GM10266 (cell line): ENCODE measurements around the gene TUBB3.

Experiments used
- DNase-seq: peaks from one replicate; pipeline ENCODE4 v3.0.0; 2012; ENCODE audit errors: extremely low spot score
- TF ChIP-seq, protein P1 (sequence below): IDR thresholded peaks from 2 replicates; pipeline ENCODE4 v1.5.1; 2012; ENCODE audit warnings: mild to moderate bottlenecking, low read depth; ENCODE audit not compliant: control insufficient read depth, insufficient read depth; ENCODE audit errors: missing control alignments

Gene TUBB3

DNA sequence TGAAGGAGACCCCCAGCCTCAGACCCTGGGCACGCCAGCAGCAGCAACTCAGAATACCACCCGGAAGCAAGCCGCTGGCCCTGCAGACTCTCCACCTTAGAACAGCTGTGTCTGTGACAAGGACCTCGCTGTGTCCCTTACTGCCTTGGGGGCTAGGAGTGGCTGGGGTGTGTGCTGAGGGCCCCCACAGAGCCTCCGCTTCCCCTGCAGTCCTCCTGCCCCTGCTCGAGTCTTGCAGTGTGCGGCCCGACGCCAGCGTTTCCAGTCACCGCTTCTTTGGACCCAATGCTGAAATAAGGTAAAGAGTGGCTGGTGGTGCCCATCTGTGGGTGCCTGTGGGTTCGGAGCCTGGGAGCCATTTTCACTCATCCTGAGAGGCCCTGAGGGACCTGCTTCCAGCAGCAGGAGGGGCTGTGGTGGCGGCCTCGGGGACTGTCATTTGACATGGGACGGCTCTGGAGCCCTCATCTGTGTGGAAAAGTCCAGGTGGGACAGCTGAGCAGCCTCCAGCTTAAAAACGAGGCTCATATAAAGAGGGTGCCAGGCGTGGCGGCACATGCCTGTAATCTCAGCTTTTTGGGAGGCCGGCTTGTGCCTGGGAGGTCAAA, 19.1 kb upstream of the TUBB3 start:
- DNase-seq = no peak
- TF ChIP-seq, protein P1, sequence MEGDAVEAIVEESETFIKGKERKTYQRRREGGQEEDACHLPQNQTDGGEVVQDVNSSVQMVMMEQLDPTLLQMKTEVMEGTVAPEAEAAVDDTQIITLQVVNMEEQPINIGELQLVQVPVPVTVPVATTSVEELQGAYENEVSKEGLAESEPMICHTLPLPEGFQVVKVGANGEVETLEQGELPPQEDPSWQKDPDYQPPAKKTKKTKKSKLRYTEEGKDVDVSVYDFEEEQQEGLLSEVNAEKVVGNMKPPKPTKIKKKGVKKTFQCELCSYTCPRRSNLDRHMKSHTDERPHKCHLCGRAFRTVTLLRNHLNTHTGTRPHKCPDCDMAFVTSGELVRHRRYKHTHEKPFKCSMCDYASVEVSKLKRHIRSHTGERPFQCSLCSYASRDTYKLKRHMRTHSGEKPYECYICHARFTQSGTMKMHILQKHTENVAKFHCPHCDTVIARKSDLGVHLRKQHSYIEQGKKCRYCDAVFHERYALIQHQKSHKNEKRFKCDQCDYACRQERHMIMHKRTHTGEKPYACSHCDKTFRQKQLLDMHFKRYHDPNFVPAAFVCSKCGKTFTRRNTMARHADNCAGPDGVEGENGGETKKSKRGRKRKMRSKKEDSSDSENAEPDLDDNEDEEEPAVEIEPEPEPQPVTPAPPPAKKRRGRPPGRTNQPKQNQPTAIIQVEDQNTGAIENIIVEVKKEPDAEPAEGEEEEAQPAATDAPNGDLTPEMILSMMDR = no peak

DNA sequence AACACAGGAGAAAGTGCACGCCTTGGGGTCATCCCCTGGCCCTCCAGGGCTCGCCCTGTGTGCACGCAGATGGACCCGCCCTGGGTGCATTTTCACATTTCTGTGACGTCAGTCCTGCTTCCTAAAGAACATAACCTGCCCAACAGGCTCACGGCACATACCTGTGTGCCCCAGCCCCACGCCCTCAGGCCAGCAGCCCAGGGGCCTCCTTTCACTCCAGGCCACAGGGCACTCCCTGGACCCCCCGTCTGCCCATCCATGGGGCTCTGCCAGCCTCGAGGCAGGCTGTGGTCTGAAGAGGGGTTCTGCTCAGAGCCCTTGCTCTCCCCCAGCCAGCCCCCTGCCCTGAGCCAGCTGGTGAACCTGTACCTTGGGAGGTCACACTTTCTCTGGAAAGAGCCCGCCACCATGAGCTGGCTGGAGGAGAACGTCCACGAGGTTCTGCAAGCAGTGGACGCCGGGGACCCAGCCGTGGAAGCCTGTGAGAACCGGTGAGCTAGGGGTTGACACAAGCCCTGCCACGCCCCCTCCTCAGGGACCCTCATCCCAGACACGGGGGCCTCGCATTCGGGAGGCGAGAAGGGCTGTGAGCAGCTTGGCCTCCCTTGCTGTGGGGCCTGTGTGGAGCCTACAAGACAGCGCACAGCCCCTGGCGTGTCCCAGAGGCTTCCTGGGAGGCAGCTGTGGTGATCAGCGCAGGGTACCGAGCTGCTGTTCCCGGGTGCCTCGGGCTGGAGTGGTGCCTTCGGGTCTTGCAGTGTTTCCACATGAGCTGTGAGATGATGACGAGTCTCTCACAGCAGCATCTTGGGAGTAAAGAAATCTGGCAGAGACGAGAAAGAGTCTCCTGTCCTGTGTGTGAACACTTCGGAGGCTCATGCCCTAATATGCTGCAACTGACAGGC, 18.3 kb upstream of the TUBB3 start:
- TF ChIP-seq, protein P1 = no peak
- DNase-seq = no peak

DNA sequence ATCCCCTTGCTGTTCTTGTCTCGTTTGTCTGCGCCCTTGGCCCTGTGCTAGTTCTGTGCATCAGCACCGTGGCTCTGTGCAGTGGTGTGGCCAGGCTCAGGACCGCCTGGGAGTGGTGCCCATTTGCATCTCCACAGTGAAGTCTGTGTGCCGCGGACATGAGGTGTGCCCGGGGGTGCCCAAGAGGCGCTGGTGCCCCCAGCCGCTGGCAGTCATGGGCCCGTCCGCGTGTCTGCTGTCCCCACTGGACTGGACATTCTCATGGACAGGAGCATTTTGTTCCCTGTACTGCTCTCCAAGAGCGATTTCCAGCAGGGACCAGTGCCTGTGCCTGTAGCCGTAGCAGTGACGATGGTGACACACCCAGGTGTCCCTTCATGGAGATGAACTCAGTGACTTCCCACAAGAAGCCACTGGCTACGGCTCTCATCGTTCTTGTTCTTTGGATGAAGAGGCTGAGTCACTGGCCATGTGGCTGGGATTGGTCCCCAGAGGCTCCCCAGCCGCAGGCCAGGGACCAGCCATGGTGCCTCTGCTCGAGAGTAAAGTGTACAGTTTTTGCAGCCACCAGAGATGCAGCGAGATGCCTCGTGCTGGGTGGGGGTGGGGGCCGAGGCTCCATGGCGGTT, 17.5 kb upstream of the TUBB3 start:
- DNase-seq = no peak

DNA sequence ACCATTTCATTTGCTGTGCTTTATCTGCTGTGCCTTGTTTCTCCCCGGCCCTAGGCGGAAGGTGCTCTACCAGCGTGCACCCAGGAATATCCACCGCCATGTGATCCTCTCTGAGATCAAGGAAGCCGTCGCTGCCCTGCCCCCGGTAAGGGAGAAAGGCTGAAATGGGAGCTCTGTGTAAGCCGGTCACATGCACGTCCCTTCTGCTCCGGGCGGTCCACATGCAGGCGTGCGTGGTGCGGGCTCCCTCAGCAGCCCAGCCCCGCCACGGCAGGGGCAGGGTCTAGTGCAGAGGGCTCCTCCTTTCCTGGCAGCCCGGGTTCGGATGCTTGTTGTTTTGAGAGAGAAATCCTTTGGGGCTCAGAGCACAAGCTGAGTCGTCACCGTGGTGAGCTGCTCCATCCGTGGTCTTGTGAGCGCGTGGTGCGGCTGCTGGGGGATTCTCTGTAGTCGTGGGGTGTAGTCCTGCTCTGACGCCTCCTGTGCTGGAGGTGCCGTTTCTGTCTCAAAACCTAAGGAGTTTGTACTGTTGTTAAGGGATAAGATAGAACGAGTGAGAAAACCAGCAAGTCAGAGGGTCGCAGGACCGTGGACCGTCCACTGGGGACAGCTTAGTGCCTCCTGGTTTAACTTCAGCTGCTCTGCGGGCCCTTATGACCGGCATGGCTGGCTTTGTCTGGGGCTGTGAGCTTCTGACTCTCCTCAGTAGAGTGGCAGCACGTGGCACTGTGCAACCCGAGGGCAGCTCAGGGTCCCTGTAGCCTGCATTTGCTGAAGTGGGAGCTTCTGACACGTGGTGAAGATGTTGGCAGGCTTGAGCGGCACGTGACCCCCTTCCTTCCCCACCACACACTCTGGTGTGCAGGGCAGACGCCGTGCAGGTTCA, 16.8 kb upstream of the TUBB3 start:
- TF ChIP-seq, protein P1 = no peak
- DNase-seq = no peak

More for the DNA sequence above, 17.5 kb upstream of the TUBB3 start:
- TF ChIP-seq, protein P1 = no peak

DNA sequence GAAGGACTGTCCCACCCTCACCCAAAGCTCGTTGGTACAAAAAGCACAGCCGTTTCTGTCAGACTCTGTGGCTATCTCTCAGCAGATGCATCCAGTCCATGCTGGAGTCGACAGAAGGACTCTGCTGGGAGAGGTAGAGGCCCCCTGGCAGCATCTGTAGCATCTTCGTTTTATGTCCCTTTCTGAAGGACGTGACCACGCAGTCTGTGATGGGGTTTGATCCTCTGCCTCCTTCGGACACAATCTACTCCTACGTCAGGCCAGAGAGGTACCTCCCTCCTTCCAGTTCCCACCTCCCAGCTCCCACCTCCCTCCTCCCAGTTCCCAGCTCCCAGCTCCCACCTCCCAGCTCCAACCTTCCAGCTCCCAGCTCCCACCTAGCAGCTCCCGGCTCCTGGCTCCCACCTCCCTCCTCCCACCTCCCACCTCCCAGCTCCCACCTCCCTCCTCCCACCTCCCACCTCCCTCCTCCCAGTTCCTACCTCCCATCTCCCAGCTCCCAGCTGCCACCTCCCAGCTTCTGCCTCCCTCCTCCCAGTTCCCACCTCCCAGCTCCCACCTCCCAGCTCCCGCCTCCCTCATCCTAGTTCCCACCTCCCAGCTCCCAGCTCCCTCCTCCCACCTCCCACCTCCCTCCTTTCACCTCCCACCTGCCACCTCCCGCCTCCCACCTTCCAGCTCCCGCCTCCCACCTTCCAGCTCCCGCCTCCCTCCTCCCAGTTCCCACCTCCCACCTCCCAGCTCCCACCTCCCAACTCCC, 15.9 kb upstream of the TUBB3 start:
- no peak for DNase-seq
- TF ChIP-seq, protein P1 = no peak

DNA sequence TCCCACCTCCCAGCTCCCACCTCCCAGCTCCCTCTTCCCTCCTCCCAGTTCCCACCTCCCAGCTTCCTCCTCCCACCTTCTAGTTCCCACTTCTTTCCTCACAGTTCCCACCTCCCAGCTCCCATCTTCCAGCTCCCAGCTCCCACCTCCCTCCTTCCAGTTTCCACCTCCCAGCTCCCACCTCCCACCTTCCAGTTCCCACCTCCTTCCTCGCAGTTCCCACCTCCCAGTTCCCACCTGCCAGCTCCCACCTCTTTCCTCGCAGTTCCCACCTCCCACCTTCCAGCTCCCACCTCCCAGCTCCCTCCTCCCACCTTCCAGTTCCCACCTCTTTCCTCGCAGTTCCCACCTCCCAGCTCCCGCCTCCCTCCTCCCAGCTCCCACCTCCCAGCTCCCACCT, 14.9 kb upstream of the TUBB3 start:
- no peak for DNase-seq
- TF ChIP-seq, protein P1 = no peak
